GM12873 (cell line): ENCODE measurements around the gene ASTN2.

Source experiments
- TF ChIP-seq, protein P1 (sequence below): IDR thresholded peaks from 2 replicates; pipeline ENCODE4 v1.5.1; 2012; ENCODE audit warnings: low read depth, mild to moderate bottlenecking, moderate library complexity, low read length, control low read depth; ENCODE audit not compliant: insufficient read depth; ENCODE audit errors: missing control alignments

ASTN2 gene

DNA sequence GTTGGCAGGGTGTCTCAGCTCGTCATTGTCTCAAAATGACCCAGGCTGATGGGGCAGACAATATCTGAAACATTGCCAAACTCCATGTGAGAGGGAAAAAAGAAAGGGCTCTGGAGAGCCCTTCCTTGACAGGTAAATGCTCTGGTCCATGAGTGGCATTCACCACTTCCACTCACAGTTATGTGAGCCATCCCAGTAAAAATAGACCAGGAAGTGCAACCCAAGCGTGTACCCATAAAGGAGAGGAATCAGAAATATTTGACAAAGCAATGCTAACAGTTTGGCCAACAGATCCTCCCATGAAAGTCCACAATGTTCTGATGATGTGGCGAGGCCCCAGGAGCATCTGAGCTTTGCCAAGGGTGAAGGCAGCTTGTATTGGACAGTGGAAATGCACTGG is 49.4 kb downstream of the ASTN2 start:
- TF ChIP-seq, protein P1, sequence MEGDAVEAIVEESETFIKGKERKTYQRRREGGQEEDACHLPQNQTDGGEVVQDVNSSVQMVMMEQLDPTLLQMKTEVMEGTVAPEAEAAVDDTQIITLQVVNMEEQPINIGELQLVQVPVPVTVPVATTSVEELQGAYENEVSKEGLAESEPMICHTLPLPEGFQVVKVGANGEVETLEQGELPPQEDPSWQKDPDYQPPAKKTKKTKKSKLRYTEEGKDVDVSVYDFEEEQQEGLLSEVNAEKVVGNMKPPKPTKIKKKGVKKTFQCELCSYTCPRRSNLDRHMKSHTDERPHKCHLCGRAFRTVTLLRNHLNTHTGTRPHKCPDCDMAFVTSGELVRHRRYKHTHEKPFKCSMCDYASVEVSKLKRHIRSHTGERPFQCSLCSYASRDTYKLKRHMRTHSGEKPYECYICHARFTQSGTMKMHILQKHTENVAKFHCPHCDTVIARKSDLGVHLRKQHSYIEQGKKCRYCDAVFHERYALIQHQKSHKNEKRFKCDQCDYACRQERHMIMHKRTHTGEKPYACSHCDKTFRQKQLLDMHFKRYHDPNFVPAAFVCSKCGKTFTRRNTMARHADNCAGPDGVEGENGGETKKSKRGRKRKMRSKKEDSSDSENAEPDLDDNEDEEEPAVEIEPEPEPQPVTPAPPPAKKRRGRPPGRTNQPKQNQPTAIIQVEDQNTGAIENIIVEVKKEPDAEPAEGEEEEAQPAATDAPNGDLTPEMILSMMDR, result no peak

DNA sequence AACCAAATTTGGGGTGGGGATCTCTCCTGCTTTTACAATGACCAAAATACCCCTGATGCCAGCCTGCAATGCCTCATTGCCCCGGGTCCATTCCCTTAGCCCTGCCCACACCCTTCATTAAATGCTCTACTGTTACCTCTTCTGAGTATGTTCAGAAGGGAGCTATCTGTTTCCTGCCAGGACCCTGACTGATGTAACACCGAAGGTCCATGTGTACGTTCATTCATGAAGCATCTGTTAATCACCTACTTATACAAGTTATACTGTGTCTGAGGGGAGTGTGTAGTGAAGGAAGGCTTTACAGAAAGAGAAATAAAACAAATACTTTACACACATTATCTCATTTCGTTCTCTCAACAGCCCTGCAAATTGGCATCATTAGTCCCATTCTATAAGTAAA is 51.9 kb downstream of the ASTN2 start:
- TF ChIP-seq, protein P1, result no peak

- TF ChIP-seq, protein P1, result no peak
Measured at GRCh38 chr9:117359910-117360309, 54.9 kb downstream of the ASTN2 start.

- TF ChIP-seq, protein P1, result no peak
Measured at GRCh38 chr9:117355542-117355941, 59.3 kb downstream of the ASTN2 start.

DNA sequence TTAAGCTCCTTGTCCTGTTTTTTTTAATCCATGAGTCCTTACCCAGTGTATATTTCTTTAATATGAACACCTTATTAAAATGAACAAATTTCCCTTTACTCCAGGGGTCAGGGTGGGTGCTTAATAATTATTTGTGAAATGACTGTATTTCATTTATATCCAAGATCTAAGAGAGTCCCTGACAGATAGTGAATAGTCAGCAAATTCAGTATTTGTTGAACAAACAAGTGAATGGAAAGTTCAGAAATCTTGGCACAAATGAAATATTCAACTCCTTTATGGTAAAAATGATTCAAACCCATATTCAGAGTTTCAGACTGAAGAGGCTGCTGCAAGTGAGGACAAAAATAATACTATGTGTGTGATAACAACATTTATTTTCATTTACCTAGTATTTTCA is 59.9 kb downstream of the ASTN2 start:
- TF ChIP-seq, protein P1, result no peak

- TF ChIP-seq, protein P1, result no peak
Measured at GRCh38 chr9:117354244-117354847, 60.5 kb downstream of the ASTN2 start.

GRCh38 chr9:117344892-117345660 is 69.8 kb downstream of the ASTN2 start:
- TF ChIP-seq, protein P1, result no peak
